ENCODE measurements around the gene TNS4. TPM values are rescaled to one million over a fixed set of nuclear protein-coding genes. Genes with fewer than 3 reads are reported as not detected.

TNS4 gene
- total RNA-seq, 1 donor from 2014 or later = not detected

DNA sequence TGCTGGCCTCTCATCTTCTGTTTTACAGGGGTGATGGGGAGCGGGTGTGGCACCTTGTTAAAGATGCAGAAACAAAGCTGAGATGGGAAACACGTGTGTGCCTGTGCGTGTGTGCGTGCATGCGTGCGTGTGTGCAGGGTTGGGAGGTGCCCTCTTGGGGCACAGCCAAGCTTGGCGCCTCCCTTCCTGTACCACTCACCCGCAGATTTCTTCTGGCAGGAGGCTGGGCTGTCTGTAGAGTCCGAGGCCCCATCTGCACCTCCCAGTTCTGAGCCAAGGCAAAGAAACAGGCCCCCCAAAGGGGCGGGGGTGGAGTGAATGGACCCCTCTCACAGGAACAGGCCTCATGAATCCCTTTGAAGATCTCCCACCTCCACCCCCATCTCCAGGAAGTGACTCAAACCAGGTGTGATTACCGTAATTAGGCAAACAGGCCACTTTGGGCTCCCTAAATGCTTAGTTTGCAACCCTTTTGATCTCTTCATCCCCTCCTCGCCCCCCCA is 20.9 kb downstream of the TNS4 start:
- H3K9me3 Mint-ChIP-seq = no peaks in the 10 kb centered on the region
- H2AFZ ChIP-seq (replicated peaks) = no peak overlapping the region
- no peaks in the 10 kb centered on the region for H3K79me2 ChIP-seq (ENCODE audit: low read depth)
- no peaks in the 10 kb centered on the region for H3K9me3 ChIP-seq (ENCODE audit: low read depth)
- DNase-seq (ENCODE audit: low spot score) = no peak
- H3K36me3 Mint-ChIP-seq = no peaks in the 10 kb centered on the region
- TF ChIP-seq EZH2phosphoT487 (IDR thresholded peaks at IDR 0.05) = no peak
- TF ChIP-seq EZH2 (IDR thresholded peaks at IDR 0.05) = no peak
- TF ChIP-seq, protein P1, sequence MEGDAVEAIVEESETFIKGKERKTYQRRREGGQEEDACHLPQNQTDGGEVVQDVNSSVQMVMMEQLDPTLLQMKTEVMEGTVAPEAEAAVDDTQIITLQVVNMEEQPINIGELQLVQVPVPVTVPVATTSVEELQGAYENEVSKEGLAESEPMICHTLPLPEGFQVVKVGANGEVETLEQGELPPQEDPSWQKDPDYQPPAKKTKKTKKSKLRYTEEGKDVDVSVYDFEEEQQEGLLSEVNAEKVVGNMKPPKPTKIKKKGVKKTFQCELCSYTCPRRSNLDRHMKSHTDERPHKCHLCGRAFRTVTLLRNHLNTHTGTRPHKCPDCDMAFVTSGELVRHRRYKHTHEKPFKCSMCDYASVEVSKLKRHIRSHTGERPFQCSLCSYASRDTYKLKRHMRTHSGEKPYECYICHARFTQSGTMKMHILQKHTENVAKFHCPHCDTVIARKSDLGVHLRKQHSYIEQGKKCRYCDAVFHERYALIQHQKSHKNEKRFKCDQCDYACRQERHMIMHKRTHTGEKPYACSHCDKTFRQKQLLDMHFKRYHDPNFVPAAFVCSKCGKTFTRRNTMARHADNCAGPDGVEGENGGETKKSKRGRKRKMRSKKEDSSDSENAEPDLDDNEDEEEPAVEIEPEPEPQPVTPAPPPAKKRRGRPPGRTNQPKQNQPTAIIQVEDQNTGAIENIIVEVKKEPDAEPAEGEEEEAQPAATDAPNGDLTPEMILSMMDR (IDR thresholded peaks at IDR 0.05) = no peak
- no peaks in the 10 kb centered on the region for H4K20me1 ChIP-seq (ENCODE audit: low read depth)
- H3K4me3 Mint-ChIP-seq = no peak overlapping the region
- H3K27ac Mint-ChIP-seq = no peak overlapping the region
- H3K4me1 ChIP-seq = peaks cover 7% of the 10 kb centered on the region
- peaks cover 12% of the 10 kb centered on the region for H3K4me1 Mint-ChIP-seq
- no peak overlapping the region for H3K27ac ChIP-seq
- no peak overlapping the region for H3K4me2 ChIP-seq
- no peak overlapping the region for H3K9ac ChIP-seq
- no peaks in the 10 kb centered on the region for H3K27me3 ChIP-seq
- H3K4me3 ChIP-seq = no peak overlapping the region
- no peaks in the 10 kb centered on the region for H3F3A ChIP-seq (ENCODE audit: low read depth)
- H3K36me3 ChIP-seq = no peaks in the 10 kb centered on the region
- H3K27me3 Mint-ChIP-seq (ENCODE audit: insufficient read depth, low read depth) = peaks cover 16% of the 10 kb centered on the region

DNA sequence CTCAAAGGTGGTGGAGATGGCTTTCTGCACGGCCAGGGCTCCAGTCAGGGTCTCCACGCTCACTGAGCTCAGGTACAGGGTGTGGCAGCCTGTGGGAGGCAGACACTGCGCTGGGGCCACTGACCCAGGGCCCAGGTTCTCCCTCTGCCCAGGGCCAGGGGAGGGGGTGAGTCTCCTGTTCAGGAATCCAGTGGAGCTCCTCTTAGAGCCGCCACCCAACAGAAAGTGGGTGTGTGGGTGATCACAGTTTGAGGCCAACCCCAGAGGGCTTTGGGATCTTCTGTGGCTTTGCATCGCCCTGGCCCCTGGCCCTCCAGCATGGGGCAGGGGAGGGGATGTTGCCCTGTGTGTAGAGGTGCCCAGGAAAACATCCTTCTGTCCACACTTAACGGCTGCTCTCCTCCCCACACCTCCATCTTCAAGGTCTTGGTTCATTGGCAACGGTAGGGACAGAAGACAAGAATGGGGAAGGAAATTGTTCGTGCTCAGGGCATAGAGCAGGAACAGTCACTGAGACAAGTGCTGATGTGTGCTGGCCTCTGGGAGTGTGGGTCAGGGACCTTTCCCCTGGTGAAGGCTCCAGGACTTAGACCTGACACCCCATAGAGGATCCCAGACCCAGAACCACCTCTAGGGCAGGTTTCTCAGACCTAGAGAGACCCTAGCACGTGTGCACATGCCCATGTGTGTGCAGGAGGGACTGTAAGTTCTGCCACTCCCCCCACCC is 21.5 kb downstream of the TNS4 start:
- H3K27ac ChIP-seq = no peak overlapping the region
- H3K9me3 ChIP-seq (ENCODE audit: low read depth) = no peaks in the 10 kb centered on the region
- Mint-ChIP-seq H3K36me3 (no peaks in the 10 kb centered on the region), H3K4me3 (no peak overlapping the region), H3K4me1 (peaks cover 14% of the 10 kb centered on the region), H3K9me3 (no peaks in the 10 kb centered on the region), H3K27ac (no peak overlapping the region), H3K27me3 (ENCODE audit: insufficient read depth, low read depth) (peaks cover 13% of the 10 kb centered on the region)
- no peak overlapping the region for H3K4me2 ChIP-seq
- H3K36me3 ChIP-seq = no peaks in the 10 kb centered on the region
- H3F3A ChIP-seq (ENCODE audit: low read depth) = no peaks in the 10 kb centered on the region
- H3K27me3 ChIP-seq = no peaks in the 10 kb centered on the region
- no peak overlapping the region for H2AFZ ChIP-seq (replicated peaks)
- peaks cover 7% of the 10 kb centered on the region for H3K4me1 ChIP-seq
- TF ChIP-seq, protein P1 (IDR thresholded peaks at IDR 0.05) = no peak
- TF ChIP-seq EZH2phosphoT487 (IDR thresholded peaks at IDR 0.05) (no peak), EZH2 (IDR thresholded peaks at IDR 0.05) (no peak)
- H3K79me2 ChIP-seq (ENCODE audit: low read depth) = no peaks in the 10 kb centered on the region
- no peak overlapping the region for H3K4me3 ChIP-seq
- no peaks in the 10 kb centered on the region for H4K20me1 ChIP-seq (ENCODE audit: low read depth)
- no peak overlapping the region for H3K9ac ChIP-seq
- no peak for DNase-seq (ENCODE audit: low spot score)

DNA sequence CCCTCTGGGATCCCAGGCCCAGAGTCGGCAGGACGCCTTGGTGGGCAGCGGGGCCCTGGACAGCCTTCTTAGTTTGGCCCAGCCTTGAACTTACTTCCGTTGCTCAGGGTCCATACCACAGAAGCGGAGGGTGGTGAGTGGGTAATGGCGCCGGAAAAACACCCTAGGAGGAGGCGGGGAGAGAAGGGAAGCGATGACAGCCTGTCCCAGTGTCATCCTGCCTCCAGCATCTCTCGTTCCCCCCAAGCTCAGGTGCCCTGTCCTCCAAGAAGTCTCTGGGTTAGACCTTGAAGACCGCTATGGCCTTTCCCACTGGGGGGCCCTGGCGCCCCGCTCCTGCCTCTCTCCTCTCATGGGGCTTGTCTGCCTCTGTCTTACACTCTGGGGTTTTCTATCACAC is 22.9 kb downstream of the TNS4 start:
- Histone ChIP-seq H3K4me3 (no peak overlapping the region), H4K20me1 (ENCODE audit: low read depth) (no peaks in the 10 kb centered on the region), H3K4me2 (no peak overlapping the region), H3K27ac (no peak overlapping the region), H3F3A (ENCODE audit: low read depth) (no peaks in the 10 kb centered on the region), H3K4me1 (peaks cover 4% of the 10 kb centered on the region), H3K36me3 (no peaks in the 10 kb centered on the region), H2AFZ (replicated peaks) (no peak overlapping the region), H3K27me3 (no peaks in the 10 kb centered on the region), H3K9me3 (ENCODE audit: low read depth) (no peaks in the 10 kb centered on the region), H3K9ac (no peak overlapping the region), H3K79me2 (ENCODE audit: low read depth) (no peaks in the 10 kb centered on the region)
- Mint-ChIP-seq H3K9me3 (no peaks in the 10 kb centered on the region), H3K27ac (no peak overlapping the region), H3K36me3 (no peaks in the 10 kb centered on the region), H3K4me3 (no peak overlapping the region), H3K27me3 (ENCODE audit: insufficient read depth, low read depth) (peaks cover 12% of the 10 kb centered on the region), H3K4me1 (peaks cover 19% of the 10 kb centered on the region)
- no peak for TF ChIP-seq EZH2phosphoT487 (IDR thresholded peaks at IDR 0.05)
- TF ChIP-seq, protein P1 (IDR thresholded peaks at IDR 0.05) = no peak
- no peak for TF ChIP-seq EZH2 (IDR thresholded peaks at IDR 0.05)
- DNase-seq (ENCODE audit: low spot score) = no peak
